SH-SY5Y (cell line): ENCODE results near the gene NAALADL2.

Source experiments
- GATA2 ChIP-seq: IDR thresholded peaks from 2 replicates; pipeline ENCODE4 v1.6.1; 2011; ENCODE audit warnings: mild to moderate bottlenecking, low read depth, low read length
- GATA3 ChIP-seq: IDR thresholded peaks from 2 replicates; pipeline ENCODE4 v1.6.1; 2011; ENCODE audit warnings: low read depth, mild to moderate bottlenecking, low read length, moderate library complexity

DNA sequence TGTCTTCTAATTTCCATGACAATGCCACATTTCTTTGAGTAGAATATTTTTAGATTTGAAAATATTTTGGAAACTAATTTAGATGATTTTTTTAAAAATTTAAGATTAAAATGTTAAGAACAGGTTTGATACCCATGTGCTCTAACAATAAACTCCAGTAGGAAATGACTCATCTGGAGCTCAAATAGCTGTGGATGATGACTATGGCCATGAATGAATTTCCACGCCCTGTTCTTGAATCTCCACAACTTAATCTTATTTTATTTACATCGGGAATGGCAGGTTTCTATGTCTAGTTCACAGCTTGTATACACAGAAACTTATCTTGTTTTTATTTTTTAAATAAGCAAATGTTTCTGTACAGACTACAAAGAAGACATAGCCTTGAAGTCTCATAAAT, 726.8 kb downstream of the NAALADL2 start:
- TF ChIP-seq GATA2 (no peak), GATA3 (no peak)
